ENCODE results near the gene RSPO1. TPM values are rescaled to one million over a fixed set of nuclear protein-coding genes. Genes with fewer than 3 reads are reported as not detected.

RSPO1 gene
- total and polyA plus RNA-seq, 2 of the 13 experiments (the other 11 are each of a cell fraction or from before 2014, with no cell fraction given), result not detected

DNA sequence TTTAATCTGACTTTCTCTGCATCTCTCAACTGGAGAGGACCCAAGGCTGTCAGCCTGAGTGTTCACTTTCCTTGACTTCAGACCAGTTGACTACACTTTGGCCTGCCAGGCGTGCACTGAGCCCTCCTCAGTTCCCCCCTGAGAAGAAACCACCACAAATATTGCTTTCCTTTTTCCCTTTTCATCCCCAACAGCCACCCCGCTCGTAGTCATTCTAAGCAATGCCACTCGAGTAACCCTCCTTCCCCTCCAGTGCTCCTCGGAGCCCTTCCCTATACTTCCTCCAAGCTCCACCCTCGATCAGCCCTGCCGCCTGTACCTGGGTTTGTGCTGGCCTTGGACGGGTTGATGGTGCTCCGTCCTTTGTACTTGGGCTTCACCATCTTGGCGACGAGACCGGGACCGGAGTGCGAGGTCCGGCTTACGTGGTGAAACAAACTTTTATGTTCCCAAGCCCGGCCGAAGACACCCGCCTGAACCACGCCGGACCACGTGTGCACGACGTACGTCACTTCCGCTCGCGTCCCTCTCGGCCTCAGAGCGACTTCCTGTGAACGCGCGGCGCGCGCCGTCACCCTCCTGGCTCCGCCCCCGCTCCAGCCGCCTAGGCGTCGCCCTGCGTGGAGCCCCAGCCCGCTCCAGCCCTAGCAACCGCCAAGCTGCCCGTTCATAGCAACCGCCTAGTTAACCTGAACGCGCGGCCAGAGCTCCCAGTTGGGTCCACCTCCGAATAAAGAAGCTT lies 39.1 kb downstream of the RSPO1 start, which contains the start of gene GNL2 (continued):
- TF ChIP-seq, protein P1, sequence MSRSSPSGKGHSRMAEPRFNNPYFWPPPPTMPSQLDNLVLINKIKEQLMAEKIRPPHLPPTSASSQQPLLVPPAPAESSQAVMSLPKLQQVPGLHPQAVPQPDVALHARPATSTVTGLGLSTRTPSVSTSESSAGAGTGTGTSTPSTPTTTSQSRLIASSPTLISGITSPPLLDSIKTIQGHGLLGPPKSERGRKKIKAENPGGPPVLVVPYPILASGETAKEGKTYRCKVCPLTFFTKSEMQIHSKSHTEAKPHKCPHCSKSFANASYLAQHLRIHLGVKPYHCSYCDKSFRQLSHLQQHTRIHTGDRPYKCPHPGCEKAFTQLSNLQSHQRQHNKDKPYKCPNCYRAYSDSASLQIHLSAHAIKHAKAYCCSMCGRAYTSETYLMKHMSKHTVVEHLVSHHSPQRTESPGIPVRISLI (CRISPR knock-in tag; IDR thresholded peaks at IDR 0.05; ENCODE audit: borderline replicate concordance), result peak; percentile 15; the same call in 1 of the 2 replicates
- TF ChIP-seq ZBTB1 (CRISPR knock-in tag; IDR thresholded peaks at IDR 0.05; ENCODE audit: borderline replicate concordance) (no peak), MEIS1 (CRISPR knock-in tag; IDR thresholded peaks at IDR 0.05; ENCODE audit: borderline replicate concordance) (no peak), ZSCAN25 (CRISPR knock-in tag; IDR thresholded peaks at IDR 0.05) (peak; percentile 40; the same call in 1 of the 2 replicates), SAP130 (CRISPR knock-in tag; IDR thresholded peaks at IDR 0.05; ENCODE audit: low read depth) (peak; percentile 98), PAX8 (CRISPR knock-in tag; IDR thresholded peaks at IDR 0.05; ENCODE audit: borderline replicate concordance) (peak; percentile 83; the same call in 1 of the 2 replicates), CHD4 (IDR thresholded peaks at IDR 0.05; ENCODE audit: borderline replicate concordance, low read length) (no peak), ELF1 (CRISPR knock-in tag; IDR thresholded peaks at IDR 0.05) (peak; percentile 65), ZNF441 (CRISPR knock-in tag; IDR thresholded peaks at IDR 0.05; ENCODE audit: borderline replicate concordance) (no peak; the same call in 1 of the 2 replicates), CENPT (CRISPR knock-in tag; IDR thresholded peaks at IDR 0.05; ENCODE audit: low read depth) (no peak), GPN1 (CRISPR knock-in tag; IDR thresholded peaks at IDR 0.05; ENCODE audit: borderline replicate concordance) (0 out of 2 replicates have a peak, but pooled peaks have one; percentile 41), ZNF33A (CRISPR knock-in tag; IDR thresholded peaks at IDR 0.05; ENCODE audit: borderline replicate concordance) (no peak), MED1 (CRISPR knock-in tag; IDR thresholded peaks at IDR 0.05) (peak; percentile 65), ZNF224 (CRISPR knock-in tag; IDR thresholded peaks at IDR 0.05) (no peak), ZNF234 (CRISPR knock-in tag; conservative IDR thresholded peaks at IDR 0.05) (no peak), MXI1 (IDR thresholded peaks at IDR 0.05; ENCODE audit: borderline replicate concordance, low read depth, low read length) (peak; percentile 97; the same call in 2 of the 3 replicates), FOXK1 (CRISPR knock-in tag; IDR thresholded peaks at IDR 0.05; ENCODE audit: borderline replicate concordance, low read depth) (peak; percentile 48; the same call in 1 of the 2 replicates)
- TF ChIP-seq, protein P2, sequence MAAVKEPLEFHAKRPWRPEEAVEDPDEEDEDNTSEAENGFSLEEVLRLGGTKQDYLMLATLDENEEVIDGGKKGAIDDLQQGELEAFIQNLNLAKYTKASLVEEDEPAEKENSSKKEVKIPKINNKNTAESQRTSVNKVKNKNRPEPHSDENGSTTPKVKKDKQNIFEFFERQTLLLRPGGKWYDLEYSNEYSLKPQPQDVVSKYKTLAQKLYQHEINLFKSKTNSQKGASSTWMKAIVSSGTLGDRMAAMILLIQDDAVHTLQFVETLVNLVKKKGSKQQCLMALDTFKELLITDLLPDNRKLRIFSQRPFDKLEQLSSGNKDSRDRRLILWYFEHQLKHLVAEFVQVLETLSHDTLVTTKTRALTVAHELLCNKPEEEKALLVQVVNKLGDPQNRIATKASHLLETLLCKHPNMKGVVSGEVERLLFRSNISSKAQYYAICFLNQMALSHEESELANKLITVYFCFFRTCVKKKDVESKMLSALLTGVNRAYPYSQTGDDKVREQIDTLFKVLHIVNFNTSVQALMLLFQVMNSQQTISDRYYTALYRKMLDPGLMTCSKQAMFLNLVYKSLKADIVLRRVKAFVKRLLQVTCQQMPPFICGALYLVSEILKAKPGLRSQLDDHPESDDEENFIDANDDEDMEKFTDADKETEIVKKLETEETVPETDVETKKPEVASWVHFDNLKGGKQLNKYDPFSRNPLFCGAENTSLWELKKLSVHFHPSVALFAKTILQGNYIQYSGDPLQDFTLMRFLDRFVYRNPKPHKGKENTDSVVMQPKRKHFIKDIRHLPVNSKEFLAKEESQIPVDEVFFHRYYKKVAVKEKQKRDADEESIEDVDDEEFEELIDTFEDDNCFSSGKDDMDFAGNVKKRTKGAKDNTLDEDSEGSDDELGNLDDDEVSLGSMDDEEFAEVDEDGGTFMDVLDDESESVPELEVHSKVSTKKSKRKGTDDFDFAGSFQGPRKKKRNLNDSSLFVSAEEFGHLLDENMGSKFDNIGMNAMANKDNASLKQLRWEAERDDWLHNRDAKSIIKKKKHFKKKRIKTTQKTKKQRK (IDR thresholded peaks at IDR 0.05; ENCODE audit: low read length), result no peak
- TF ChIP-seq, protein P3, sequence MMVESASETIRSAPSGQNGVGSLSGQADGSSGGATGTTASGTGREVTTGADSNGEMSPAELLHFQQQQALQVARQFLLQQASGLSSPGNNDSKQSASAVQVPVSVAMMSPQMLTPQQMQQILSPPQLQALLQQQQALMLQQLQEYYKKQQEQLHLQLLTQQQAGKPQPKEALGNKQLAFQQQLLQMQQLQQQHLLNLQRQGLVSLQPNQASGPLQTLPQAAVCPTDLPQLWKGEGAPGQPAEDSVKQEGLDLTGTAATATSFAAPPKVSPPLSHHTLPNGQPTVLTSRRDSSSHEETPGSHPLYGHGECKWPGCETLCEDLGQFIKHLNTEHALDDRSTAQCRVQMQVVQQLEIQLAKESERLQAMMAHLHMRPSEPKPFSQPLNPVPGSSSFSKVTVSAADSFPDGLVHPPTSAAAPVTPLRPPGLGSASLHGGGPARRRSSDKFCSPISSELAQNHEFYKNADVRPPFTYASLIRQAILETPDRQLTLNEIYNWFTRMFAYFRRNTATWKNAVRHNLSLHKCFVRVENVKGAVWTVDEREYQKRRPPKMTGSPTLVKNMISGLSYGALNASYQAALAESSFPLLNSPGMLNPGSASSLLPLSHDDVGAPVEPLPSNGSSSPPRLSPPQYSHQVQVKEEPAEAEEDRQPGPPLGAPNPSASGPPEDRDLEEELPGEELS (CRISPR knock-in tag; IDR thresholded peaks at IDR 0.05), result no peak
- TF ChIP-seq, protein P4, sequence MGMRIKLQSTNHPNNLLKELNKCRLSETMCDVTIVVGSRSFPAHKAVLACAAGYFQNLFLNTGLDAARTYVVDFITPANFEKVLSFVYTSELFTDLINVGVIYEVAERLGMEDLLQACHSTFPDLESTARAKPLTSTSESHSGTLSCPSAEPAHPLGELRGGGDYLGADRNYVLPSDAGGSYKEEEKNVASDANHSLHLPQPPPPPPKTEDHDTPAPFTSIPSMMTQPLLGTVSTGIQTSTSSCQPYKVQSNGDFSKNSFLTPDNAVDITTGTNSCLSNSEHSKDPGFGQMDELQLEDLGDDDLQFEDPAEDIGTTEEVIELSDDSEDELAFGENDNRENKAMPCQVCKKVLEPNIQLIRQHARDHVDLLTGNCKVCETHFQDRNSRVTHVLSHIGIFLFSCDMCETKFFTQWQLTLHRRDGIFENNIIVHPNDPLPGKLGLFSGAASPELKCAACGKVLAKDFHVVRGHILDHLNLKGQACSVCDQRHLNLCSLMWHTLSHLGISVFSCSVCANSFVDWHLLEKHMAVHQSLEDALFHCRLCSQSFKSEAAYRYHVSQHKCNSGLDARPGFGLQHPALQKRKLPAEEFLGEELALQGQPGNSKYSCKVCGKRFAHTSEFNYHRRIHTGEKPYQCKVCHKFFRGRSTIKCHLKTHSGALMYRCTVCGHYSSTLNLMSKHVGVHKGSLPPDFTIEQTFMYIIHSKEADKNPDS (CRISPR knock-in tag; IDR thresholded peaks at IDR 0.05), result no peak
